ENCODE data around the gene RAB21.
A peak's percentile ranks its signal among the peaks of the same experiment; 100 is the strongest.
"Not testable (repeated sequence)": the region's sequence is repeated elsewhere in the genome, so short reads cannot be mapped to it uniquely, and the experiment has no call there.

The RAB21 gene

GRCh38 chr12:71752891-71753290 lies 1.8 kb upstream of the RAB21 start:
- no peak for DNase-seq (ENCODE audit: low spot score)

- peak; percentile 62 for DNase-seq (ENCODE audit: low spot score)
These were observed 656 bp downstream of the RAB21 start for GRCh38 chr12:71755146-71755892.

GRCh38 chr12:71756054-71756690 lies 1.5 kb downstream of the RAB21 start:
- peak; percentile 20 for DNase-seq (ENCODE audit: low spot score)

DNA sequence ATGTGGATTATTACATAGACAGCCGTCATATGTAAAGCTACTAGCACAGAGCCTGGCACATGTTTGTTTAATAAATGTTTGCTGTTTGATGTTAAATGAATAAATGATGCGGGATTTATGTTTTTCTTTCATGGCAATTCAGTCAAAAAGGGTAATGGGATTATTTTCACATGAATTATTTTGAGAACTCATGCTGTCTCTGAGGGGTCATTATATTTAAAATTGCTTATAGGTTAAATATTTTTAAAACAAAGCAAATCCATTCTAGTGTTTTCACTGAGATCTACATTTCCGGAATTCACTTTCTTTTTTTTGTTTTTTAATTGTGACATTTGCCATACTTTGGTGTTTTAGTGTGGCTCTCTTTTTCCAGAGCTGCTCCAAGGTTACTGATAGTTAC lies 5.3 kb downstream of the RAB21 start:
- DNase-seq (ENCODE audit: low spot score): no peak

DNA sequence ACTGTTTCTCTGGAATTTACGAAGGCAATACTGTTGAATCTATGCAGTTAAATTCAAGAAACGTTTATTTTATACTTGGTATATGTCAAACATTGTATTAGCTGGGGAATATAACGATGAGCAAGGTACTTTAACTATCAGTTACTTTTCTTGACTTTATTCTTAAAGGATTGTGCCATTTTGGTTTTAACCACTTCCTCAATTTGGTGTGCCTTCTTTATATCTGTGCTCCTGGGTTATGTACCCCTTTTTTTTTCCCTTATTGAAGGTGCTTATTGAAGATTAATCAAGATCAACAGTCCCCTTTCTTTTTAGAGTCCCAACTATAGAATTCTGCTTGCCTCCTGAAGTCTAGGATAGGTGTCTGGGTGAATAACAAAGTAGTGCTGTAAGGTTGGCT lies 5.8 kb downstream of the RAB21 start:
- no peak for DNase-seq (ENCODE audit: low spot score)

DNA sequence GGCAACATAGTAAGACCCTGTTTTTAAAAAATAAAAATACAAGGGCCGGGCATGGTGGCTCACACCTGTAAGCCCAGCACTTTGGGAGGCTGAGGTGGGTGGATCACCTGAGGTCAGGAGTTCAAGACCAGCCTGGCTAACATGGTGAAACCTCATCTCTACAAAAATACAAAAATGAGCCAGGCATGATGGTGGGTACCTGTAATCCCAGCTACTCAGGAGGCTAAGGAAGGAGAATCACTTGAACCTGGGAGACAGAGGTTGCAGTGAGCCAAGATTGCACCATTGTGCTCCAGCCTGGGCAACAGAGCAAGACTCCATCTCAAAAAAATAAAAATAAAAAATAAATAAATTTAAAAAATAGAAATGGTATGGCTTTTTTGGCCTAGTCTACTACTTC lies 6.7 kb downstream of the RAB21 start:
- not testable (repeated sequence) for DNase-seq (ENCODE audit: low spot score)

DNA sequence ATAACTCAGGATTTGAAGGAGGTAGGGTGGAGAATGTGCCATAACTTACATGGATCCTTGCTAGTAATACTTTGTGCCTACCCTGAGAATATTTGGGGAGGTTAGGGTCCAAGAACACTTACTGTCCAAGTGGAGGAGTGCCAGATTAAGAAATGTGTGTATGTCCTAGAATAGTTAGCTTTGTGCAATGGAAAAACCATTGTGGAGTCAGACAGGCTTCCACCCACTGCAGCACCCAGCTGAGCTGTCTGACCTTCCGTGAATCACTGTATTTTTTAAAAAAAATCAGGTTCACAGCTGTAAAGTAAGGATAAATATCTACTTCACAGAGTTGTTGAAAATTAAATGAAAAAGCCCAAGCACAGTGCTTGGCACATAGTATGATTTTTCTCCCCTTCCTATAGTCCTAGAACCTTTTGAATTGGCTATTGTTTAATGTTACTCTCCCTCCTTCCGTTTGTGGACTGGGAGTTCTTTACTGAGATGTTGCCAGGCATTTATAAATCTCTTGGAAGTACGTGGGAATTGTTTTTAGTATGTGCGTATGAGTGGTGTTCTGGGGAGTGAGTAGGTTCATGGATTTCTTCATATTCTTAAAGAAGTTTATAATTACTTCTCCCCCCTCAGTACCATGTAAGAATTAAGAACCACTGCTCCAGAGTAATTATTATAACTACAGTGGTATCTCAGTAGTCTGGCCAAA lies 9.2 kb downstream of the RAB21 start:
- DNase-seq (ENCODE audit: low spot score): no peak

GRCh38 chr12:71764587-71765321 lies 10.1 kb downstream of the RAB21 start:
- no peak for DNase-seq (ENCODE audit: low spot score)

DNA sequence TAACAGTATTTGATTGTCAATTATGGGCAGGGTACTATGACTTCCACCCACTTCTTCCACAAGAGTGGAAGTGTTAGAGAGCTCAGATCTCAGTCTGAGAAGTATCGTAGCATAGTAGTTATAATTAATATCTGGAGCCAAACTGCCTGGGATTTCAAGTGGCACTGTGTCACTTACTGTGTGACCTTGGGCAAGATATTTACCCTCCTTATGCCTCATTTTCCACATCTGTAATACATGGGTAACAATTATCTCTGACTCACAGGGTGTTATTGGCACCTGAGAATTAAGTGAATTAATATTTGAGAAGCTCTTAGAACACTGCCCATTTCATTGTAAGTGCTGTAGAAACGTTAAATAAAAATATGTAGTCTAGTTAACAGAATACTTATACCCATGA lies 11.5 kb downstream of the RAB21 start:
- DNase-seq (ENCODE audit: low spot score): no peak

DNA sequence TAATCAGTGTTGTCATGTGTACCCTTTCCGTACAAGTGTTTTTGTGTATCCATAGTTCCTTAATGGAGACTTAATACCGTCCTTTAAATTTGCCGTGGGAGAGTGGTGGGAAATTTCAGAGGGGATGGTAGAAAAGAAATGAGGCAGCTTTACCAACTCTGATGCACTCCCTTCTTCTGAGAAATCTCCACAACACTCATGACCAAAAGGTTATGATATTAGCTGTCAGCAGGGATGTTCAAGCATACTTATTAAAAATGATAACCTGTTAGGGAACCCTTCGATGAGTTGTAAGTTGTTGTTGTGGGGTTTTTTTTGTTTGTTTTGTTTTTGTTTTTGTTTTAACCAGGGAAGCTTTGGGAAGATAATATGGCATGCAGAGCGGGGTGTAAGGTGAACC lies 12.5 kb downstream of the RAB21 start:
- no peak for DNase-seq (ENCODE audit: low spot score)

DNA sequence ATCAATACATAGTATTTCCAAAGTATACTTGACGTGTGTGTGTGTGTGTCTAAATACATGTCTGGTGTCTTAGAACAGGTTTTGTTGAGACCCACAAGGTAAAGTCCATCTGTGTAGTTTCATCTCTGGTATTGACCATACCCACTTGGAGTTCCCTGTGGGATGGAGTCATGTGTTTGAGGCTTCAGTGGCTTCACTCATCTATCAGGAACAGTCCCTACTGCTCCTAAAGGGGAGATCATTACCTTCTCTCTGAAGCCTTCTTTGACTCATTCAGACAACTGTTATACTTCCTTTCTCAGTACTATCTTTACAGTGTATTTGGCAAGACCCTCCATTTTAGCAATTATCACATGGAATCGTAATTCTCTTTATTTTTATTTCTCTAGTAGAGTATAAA lies 14.2 kb downstream of the RAB21 start:
- DNase-seq (ENCODE audit: low spot score): no peak

DNA sequence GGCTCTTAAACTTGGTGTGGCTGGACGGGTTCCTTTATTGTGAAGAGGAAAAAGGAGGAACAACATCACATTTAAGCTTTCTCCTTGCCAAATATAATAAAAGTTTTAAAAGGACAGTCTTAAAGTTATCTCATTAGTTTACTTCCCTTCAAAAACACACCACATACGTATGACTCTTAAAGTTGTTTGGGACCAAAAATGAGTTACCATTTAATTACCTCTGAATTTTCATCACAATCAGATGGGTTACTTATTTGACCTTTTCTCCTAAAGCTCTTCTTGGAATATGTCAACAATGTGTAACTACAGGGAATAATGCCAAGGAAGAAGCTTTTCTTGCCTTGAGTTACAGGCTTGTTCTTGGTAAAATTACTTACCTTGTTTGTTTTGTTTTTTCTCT lies 16.4 kb downstream of the RAB21 start:
- DNase-seq (ENCODE audit: low spot score): no peak

DNA sequence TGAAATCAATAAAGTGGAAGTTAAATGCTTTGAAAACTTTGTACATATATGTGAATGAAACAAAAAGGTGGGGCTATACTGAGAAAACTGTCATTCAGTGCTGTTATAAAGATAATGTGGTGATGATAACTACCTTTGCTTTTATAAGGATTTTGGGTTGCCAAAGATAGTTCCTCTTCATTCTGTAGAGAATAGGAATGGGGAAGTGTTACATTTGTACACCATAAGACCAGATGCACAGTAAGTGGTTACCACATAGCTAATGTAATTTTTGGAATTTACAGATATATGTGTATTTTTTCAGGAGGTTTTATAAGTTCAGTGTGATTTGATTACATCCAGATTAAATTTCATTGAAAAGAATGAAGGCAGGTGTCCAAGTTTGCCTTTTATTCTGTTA lies 18.1 kb downstream of the RAB21 start:
- no peak for DNase-seq (ENCODE audit: low spot score)

GRCh38 chr12:71780237-71780822 lies 25.7 kb downstream of the RAB21 start:
- DNase-seq (ENCODE audit: low spot score): peak; percentile 71

GRCh38 chr12:71782017-71782416 lies 27.4 kb downstream of the RAB21 start:
- DNase-seq (ENCODE audit: low spot score): peak; percentile 31

GRCh38 chr12:71786829-71787228 lies 32.2 kb downstream of the RAB21 start:
- no peak for DNase-seq (ENCODE audit: low spot score)

DNA sequence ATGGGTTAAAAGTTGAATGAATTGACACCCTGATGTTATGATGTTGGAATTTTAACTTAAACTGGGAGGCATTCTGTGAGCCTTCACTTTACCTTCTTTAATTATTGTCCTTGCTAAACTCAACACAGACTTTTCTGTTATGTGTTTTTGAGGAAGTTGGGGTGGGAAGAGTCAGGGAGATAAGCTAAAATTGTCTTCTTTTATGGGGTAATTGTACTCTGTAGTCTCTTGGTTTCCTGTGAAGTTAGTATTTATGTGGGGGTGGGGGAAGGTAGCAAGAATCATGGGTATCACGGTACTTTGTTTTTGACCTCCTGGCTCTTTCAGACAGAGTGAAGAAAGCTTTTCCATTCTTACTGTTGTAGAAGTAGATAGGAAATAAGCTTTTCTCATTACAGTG lies 32.9 kb downstream of the RAB21 start:
- no peak for DNase-seq (ENCODE audit: low spot score)

DNA sequence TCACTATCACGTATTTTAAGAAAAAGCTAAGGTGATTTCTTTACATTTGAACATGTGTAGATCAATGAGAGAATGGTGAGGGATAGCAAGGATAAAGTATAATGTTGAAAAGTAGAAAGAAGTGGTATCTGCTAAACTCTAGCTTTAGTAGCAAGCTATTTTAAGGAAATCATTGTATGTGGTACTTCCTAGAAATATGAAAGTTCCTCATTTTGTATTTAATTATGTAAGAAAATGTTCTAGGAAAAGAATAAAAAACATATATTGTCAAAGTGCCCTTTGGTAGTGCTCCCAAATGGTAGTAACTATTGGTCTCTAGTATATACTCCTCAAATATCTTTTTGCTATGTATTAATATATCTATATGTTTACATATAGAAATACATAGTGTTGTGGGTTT lies 35.7 kb downstream of the RAB21 start:
- no peak for DNase-seq (ENCODE audit: low spot score)

DNA sequence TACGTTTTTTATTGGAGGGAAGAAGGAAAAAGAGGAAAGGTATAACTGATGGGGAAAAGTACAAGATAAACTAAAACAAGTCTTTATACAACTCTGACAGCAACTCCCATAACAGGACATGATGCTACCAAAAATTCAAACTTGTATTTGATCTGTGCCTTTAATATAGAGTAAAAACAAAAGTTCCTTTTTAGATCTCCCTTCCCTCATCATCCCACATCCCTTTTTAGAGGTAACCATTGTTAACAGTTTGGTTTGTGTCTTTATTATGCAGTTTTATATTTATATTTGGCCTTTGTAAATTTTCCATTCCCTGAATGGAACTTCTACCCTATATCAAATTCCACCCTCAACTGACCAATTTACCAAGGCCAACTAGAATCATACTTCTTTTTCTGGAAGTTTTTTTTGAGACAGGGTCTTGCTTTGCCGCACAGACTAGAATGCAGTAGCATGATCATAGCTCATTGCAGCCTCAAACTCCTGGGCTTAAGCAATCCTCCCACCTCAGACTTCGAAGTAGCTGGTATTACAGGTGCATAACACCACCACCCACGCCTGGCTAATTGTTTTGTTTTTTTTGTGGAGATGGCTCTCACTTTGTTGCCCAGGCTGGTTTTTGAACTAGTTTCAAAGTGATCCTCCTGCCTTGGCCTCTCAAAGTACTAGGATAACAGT lies 36.9 kb downstream of the RAB21 start:
- DNase-seq (ENCODE audit: low spot score): no peak

- DNase-seq (ENCODE audit: low spot score): no peak
These were observed 37.9 kb downstream of the RAB21 start for GRCh38 chr12:71792599-71792998.

DNA sequence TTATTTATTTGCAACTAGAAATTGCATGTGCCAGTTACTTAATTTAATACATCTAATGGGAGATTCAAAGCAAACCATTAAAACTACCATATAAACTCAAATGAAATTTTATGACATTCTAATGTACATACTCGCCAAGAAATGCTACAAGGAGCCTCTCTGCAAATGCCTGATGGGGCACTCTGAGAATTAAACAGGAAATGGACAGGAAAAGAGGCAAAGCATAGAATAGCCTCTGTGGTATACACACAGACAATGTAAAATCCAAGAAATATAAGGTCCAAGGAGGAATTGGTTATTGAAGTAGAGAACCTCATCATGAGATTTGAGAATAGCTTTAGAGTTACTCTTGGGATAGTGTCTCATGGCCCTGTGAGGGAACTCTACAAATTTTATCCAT lies 41.2 kb downstream of the RAB21 start:
- no peak for DNase-seq (ENCODE audit: low spot score)

DNA sequence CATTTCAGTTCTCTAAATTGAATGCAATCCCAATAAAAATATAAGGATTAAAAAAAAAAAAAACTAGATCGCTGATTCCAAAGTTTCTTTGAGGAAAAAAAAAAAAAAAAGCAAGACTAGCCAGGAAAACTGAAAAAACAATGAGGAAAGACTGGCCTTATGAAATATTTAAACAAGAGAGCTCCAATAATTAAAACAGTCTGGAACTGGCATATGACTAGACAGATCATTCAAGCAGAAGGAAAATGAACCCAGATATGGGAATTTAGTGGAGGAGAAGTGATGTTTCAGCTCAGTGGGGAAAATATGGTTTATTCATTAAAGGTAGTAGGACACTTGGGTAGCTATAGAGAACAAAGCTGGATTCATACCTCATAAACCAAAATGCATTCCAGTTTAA lies 42.9 kb downstream of the RAB21 start:
- no peak for DNase-seq (ENCODE audit: low spot score)

All from NAMALWA (cell line).